ENCODE results near the gene COL28A1.
"Not testable (repeated sequence)": the region's sequence is repeated elsewhere in the genome, so short reads cannot be mapped to it uniquely, and the experiment has no call there.

COL28A1 gene

GRCh38 chr7:7517754-7518153 is 17.9 kb downstream of the COL28A1 start:
- no peak for DNase-seq (ENCODE audit: low spot score)

GRCh38 chr7:7516662-7517061 is 19.0 kb downstream of the COL28A1 start:
- no peak for DNase-seq (ENCODE audit: low spot score)

- no peak for DNase-seq (ENCODE audit: low spot score)
Measured at GRCh38 chr7:7516156-7516555, 19.5 kb downstream of the COL28A1 start.

GRCh38 chr7:7512861-7513597 is 22.6 kb downstream of the COL28A1 start:
- DNase-seq (ENCODE audit: low spot score): no peak

- DNase-seq (ENCODE audit: low spot score): no peak
Measured at GRCh38 chr7:7510794-7511193, 24.9 kb downstream of the COL28A1 start.

- DNase-seq (ENCODE audit: low spot score): no peak
Measured at GRCh38 chr7:7505915-7506314, 29.8 kb downstream of the COL28A1 start.

- DNase-seq (ENCODE audit: low spot score): no peak
Measured at GRCh38 chr7:7504910-7505704, 30.6 kb downstream of the COL28A1 start.

GRCh38 chr7:7499892-7500291 is 35.8 kb downstream of the COL28A1 start:
- no peak for DNase-seq (ENCODE audit: low spot score)

GRCh38 chr7:7498856-7499255 is 36.8 kb downstream of the COL28A1 start:
- no peak for DNase-seq (ENCODE audit: low spot score)

GRCh38 chr7:7496311-7496710 is 39.4 kb downstream of the COL28A1 start:
- DNase-seq (ENCODE audit: low spot score): no peak

GRCh38 chr7:7495171-7495570 is 40.5 kb downstream of the COL28A1 start:
- DNase-seq (ENCODE audit: low spot score): no peak

GRCh38 chr7:7491044-7491443 is 44.6 kb downstream of the COL28A1 start:
- DNase-seq (ENCODE audit: low spot score): no peak

GRCh38 chr7:7490003-7490402 is 45.7 kb downstream of the COL28A1 start:
- DNase-seq (ENCODE audit: low spot score): no peak

GRCh38 chr7:7489546-7489945 is 46.1 kb downstream of the COL28A1 start:
- DNase-seq (ENCODE audit: low spot score): no peak

GRCh38 chr7:7486362-7486761 is 49.3 kb downstream of the COL28A1 start:
- DNase-seq (ENCODE audit: low spot score): no peak

- DNase-seq (ENCODE audit: low spot score): no peak
Measured at GRCh38 chr7:7484072-7484471, 51.6 kb downstream of the COL28A1 start.

- no peak for DNase-seq (ENCODE audit: low spot score)
Measured at GRCh38 chr7:7481802-7482201, 53.9 kb downstream of the COL28A1 start.

- DNase-seq (ENCODE audit: low spot score): no peak
Measured at GRCh38 chr7:7479275-7479805, 56.3 kb downstream of the COL28A1 start.

- DNase-seq (ENCODE audit: low spot score): no peak
Measured at GRCh38 chr7:7478569-7478968, 57.1 kb downstream of the COL28A1 start.

GRCh38 chr7:7477641-7478040 is 58.0 kb downstream of the COL28A1 start:
- DNase-seq (ENCODE audit: low spot score): not testable (repeated sequence)

GRCh38 chr7:7476381-7476780 is 59.3 kb downstream of the COL28A1 start:
- no peak for DNase-seq (ENCODE audit: low spot score)

- no peak for DNase-seq (ENCODE audit: low spot score)
Measured at GRCh38 chr7:7475601-7476000, 60.1 kb downstream of the COL28A1 start.

- DNase-seq (ENCODE audit: low spot score): no peak
Measured at GRCh38 chr7:7474436-7474835, 61.2 kb downstream of the COL28A1 start.

Measured in SW480 (cell line).